K562 (cell line): ENCODE measurements around the gene NENF. TPM values are rescaled to one million over a fixed set of nuclear protein-coding genes. Genes with fewer than 3 reads are reported as not detected.

Source experiments
- ARHGAP35 ChIP-seq: fragments of 450-650 bp; IDR thresholded peaks from 2 replicates; pipeline ENCODE4 v1.6.1; 2018; ENCODE audit not compliant: partially characterized antibody
- BCL6 ChIP-seq: fragments of 250-450 bp; sonication (Bioruptor Pico); IDR thresholded peaks from 2 replicates; pipeline ENCODE4 v1.4.0; 2020
- BHLHE40 ChIP-seq: IDR thresholded peaks from 2 replicates; pipeline ENCODE4 v1.6.1; 2011; ENCODE audit warnings: low read length, improper control_type of control experiment
- CXXC5 ChIP-seq: fragments of 250-450 bp; sonication (Bioruptor Pico); IDR thresholded peaks from 2 replicates; pipeline ENCODE4 v1.8.0; 2022; ENCODE audit warnings: inconsistent platforms, mild to moderate bottlenecking, moderate library complexity
- HDGF ChIP-seq: fragments of 450-650 bp; IDR thresholded peaks from 2 replicates; pipeline ENCODE4 v1.6.1; 2016
- HMG20B ChIP-seq: fragments of 250-450 bp; sonication (Bioruptor Pico); IDR thresholded peaks from 2 replicates; pipeline ENCODE4 v1.5.0; 2021; ENCODE audit warnings: mild to moderate bottlenecking
- MCM7 ChIP-seq, 2 experiments: fragments of 450-650 bp; IDR thresholded peaks; 2 replicates each; pipeline ENCODE4 v1.6.1; 2016 to 2018
- PCBP1 ChIP-seq: fragments of 200-400 bp; formaldehyde crosslinking; IDR thresholded peaks from 2 replicates; pipeline ENCODE4 v1.6.1; 2018; ENCODE audit warnings: mild to moderate bottlenecking, low read depth, low read length; ENCODE audit not compliant: poor library complexity, severe bottlenecking
- RBM39 ChIP-seq: fragments of 200-400 bp; formaldehyde crosslinking; optimal IDR thresholded peaks from 2 replicates; pipeline ENCODE3; 2018; ENCODE audit warnings: low read depth, low read length
- SAP30 ChIP-seq: fragments of 200-600 bp; sonication (generic); IDR thresholded peaks from 2 replicates; pipeline ENCODE4 v1.6.1; 2012; ENCODE audit warnings: borderline replicate concordance, low read depth, mild to moderate bottlenecking, moderate library complexity, low read length, control low read depth, inconsistent platforms; ENCODE audit not compliant: insufficient read depth, poor library complexity, severe bottlenecking
- TCF3 ChIP-seq: sonication (generic); formaldehyde crosslinking; IDR thresholded peaks from 2 replicates; pipeline ENCODE4 v1.4.0; 2020; ENCODE audit warnings: mild to moderate bottlenecking, missing genetic modification reagents
- TEAD4 ChIP-seq, 2 experiments: sonication (generic) in 1 of 2; formaldehyde crosslinking in 1 of 2; IDR thresholded peaks; 2 replicates each; pipeline versions ENCODE4 v1.6.1 to v1.8.0; 2012 to 2022; ENCODE audit warnings: borderline replicate concordance in 1 of 2, inconsistent platforms in 1 of 2, low read length in 1 of 2, mild to moderate bottlenecking in 1 of 2, missing genetic modification reagents in 1 of 2
- ZNF140 ChIP-seq: fragments of 250-450 bp; sonication (Bioruptor Pico); IDR thresholded peaks from 2 replicates; pipeline ENCODE4 v1.8.0; 2021; ENCODE audit warnings: moderate library complexity, mild to moderate bottlenecking, inconsistent platforms
- ZNF740 ChIP-seq, 3 experiments: fragments of 200-800 bp in 1 of 3; sonication (Bioruptor generic) in 1 of 3; sonication (generic) in 1 of 3; formaldehyde crosslinking in 1 of 3; IDR thresholded peaks; 2 replicates each; pipeline versions ENCODE4 v1.6.1 to v1.8.0; 2016 to 2022; ENCODE audit warnings: mild to moderate bottlenecking in 2 of 3, missing compliant biosample characterization in 2 of 3, missing genetic modification characterization in 2 of 3, missing genetic modification reagents in 1 of 3
- polyA plus RNA-seq, 8 experiments: library from polyadenylated mRNA; depleted of rRNA in 4 of 8; stranded (reverse) in 5 of 8; unstranded in 3 of 8; fragments of >200 nt; fragmentation: Nextera tagmentation in 2 of 8; fragmentation: Illumina TruSeq in 1 of 8; extraction: Ambion mirVana in 2 of 8; extraction: Trizol in 1 of 8; gene quantifications; 2 replicates each; pipeline versions ENCODE4 v1.2.1 to v1.2.3, GENCODE V29; 2011 to 2014; ENCODE audit warnings: inconsistent platforms in 1 of 8, missing spikeins in 1 of 8
- total RNA-seq, 7 experiments: library from RNA; depleted of rRNA in 6 of 7; stranded (reverse); fragments of >200 nt in 6 of 7; fragmentation: Illumina TruSeq in 2 of 7; extraction: Trizol in 2 of 7; gene quantifications; 2 replicates each; pipeline versions ENCODE4 v1.2.1 to v1.2.3, GENCODE V29; 2011 to 2021; ENCODE audit warnings: low replicate concordance in 1 of 7
- TF ChIP-seq, protein P1 (sequence below), 2 experiments: fragments of 450-650 bp; IDR thresholded peaks; 2 replicates each; pipeline ENCODE4 v1.6.1; 2018; ENCODE audit warnings: mild to moderate bottlenecking in 2 of 2, low read depth in 1 of 2; ENCODE audit not compliant: partially characterized antibody in 2 of 2
- TF ChIP-seq, protein P2 (sequence below): sonication (generic); formaldehyde crosslinking; IDR thresholded peaks from 2 replicates; pipeline ENCODE4 v1.8.0; 2022; ENCODE audit warnings: mild to moderate bottlenecking, missing genetic modification reagents
- TF ChIP-seq, protein P3 (sequence below): sonication (generic); formaldehyde crosslinking; IDR thresholded peaks from 2 replicates; pipeline ENCODE4 v1.8.1; 2023; ENCODE audit warnings: mild to moderate bottlenecking, missing genetic modification reagents

The NENF gene
- total and polyA plus RNA-seq, 9 of the 15 experiments (the other 6 are each of a cell fraction or from before 2014, with no cell fraction given) = 6.1 to 100 (median 72.8) TPM

- TF ChIP-seq, protein P1, sequence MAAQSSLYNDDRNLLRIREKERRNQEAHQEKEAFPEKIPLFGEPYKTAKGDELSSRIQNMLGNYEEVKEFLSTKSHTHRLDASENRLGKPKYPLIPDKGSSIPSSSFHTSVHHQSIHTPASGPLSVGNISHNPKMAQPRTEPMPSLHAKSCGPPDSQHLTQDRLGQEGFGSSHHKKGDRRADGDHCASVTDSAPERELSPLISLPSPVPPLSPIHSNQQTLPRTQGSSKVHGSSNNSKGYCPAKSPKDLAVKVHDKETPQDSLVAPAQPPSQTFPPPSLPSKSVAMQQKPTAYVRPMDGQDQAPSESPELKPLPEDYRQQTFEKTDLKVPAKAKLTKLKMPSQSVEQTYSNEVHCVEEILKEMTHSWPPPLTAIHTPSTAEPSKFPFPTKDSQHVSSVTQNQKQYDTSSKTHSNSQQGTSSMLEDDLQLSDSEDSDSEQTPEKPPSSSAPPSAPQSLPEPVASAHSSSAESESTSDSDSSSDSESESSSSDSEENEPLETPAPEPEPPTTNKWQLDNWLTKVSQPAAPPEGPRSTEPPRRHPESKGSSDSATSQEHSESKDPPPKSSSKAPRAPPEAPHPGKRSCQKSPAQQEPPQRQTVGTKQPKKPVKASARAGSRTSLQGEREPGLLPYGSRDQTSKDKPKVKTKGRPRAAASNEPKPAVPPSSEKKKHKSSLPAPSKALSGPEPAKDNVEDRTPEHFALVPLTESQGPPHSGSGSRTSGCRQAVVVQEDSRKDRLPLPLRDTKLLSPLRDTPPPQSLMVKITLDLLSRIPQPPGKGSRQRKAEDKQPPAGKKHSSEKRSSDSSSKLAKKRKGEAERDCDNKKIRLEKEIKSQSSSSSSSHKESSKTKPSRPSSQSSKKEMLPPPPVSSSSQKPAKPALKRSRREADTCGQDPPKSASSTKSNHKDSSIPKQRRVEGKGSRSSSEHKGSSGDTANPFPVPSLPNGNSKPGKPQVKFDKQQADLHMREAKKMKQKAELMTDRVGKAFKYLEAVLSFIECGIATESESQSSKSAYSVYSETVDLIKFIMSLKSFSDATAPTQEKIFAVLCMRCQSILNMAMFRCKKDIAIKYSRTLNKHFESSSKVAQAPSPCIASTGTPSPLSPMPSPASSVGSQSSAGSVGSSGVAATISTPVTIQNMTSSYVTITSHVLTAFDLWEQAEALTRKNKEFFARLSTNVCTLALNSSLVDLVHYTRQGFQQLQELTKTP (IDR thresholded peaks at IDR 0.05; ENCODE audit: low read depth in 1 of 2, partially characterized antibody in 2 of 2) = no peak
- TF ChIP-seq HDGF (no peak), RBM39 (no peak), ZNF140 (no peak), ZNF740 (CRISPR knock-in tag; IDR thresholded peaks at IDR 0.05) (no peak), ZNF740 (tag; IDR thresholded peaks at IDR 0.05) (no peak), PCBP1 (no peak), SAP30 (no peak), ARHGAP35 (no peak), TCF3 (peak; percentile 82), BHLHE40 (peak; percentile 81), TEAD4 (IDR thresholded peaks at IDR 0.05; ENCODE audit: low read length) (peak; percentile 88), TEAD4 (CRISPR knock-in tag; IDR thresholded peaks at IDR 0.05; ENCODE audit: borderline replicate concordance) (no peak), MCM7 (IDR thresholded peaks at IDR 0.05) (no peak), CXXC5 (CRISPR knock-in tag) (0 out of 2 replicates have a peak, but pooled peaks have one; percentile 20), HMG20B (CRISPR knock-in tag) (no peak), BCL6 (no peak)
- TF ChIP-seq, protein P2, sequence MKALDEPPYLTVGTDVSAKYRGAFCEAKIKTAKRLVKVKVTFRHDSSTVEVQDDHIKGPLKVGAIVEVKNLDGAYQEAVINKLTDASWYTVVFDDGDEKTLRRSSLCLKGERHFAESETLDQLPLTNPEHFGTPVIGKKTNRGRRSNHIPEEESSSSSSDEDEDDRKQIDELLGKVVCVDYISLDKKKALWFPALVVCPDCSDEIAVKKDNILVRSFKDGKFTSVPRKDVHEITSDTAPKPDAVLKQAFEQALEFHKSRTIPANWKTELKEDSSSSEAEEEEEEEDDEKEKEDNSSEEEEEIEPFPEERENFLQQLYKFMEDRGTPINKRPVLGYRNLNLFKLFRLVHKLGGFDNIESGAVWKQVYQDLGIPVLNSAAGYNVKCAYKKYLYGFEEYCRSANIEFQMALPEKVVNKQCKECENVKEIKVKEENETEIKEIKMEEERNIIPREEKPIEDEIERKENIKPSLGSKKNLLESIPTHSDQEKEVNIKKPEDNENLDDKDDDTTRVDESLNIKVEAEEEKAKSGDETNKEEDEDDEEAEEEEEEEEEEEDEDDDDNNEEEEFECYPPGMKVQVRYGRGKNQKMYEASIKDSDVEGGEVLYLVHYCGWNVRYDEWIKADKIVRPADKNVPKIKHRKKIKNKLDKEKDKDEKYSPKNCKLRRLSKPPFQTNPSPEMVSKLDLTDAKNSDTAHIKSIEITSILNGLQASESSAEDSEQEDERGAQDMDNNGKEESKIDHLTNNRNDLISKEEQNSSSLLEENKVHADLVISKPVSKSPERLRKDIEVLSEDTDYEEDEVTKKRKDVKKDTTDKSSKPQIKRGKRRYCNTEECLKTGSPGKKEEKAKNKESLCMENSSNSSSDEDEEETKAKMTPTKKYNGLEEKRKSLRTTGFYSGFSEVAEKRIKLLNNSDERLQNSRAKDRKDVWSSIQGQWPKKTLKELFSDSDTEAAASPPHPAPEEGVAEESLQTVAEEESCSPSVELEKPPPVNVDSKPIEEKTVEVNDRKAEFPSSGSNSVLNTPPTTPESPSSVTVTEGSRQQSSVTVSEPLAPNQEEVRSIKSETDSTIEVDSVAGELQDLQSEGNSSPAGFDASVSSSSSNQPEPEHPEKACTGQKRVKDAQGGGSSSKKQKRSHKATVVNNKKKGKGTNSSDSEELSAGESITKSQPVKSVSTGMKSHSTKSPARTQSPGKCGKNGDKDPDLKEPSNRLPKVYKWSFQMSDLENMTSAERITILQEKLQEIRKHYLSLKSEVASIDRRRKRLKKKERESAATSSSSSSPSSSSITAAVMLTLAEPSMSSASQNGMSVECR (CRISPR knock-in tag) = no peak
- TF ChIP-seq, protein P3, sequence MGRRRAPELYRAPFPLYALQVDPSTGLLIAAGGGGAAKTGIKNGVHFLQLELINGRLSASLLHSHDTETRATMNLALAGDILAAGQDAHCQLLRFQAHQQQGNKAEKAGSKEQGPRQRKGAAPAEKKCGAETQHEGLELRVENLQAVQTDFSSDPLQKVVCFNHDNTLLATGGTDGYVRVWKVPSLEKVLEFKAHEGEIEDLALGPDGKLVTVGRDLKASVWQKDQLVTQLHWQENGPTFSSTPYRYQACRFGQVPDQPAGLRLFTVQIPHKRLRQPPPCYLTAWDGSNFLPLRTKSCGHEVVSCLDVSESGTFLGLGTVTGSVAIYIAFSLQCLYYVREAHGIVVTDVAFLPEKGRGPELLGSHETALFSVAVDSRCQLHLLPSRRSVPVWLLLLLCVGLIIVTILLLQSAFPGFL = no peak
Observed at GRCh38 chr1:212438831-212439237, 6.1 kb downstream of the NENF start (continued).
